ENCODE data around the gene TVP23B. TPM values are rescaled to one million over a fixed set of nuclear protein-coding genes. Genes with fewer than 3 reads are reported as not detected.
"Not testable (repeated sequence)": the region's sequence is repeated elsewhere in the genome, so short reads cannot be mapped to it uniquely, and the experiment has no call there.

Gene TVP23B
- polyA plus RNA-seq, 4 donors: 20.5 to 69.5 (median 26.4) TPM

- FAIRE-seq; H3K4me3 ChIP-seq (ENCODE audit: low read depth in 1 of 3, low read length in 3 of 3); H3K9me3 ChIP-seq (ENCODE audit: control insufficient read depth in 2 of 2, insufficient read depth in 1 of 2, low read depth in 1 of 2, low read length in 1 of 2); H3K27ac ChIP-seq (ENCODE audit: low read depth in 1 of 3, low read length in 2 of 3); H3K4me1 ChIP-seq (ENCODE audit: control insufficient read depth in 3 of 3, insufficient read depth in 2 of 3, low read depth in 1 of 3, low read length in 2 of 3); H3K27me3 ChIP-seq (ENCODE audit: control insufficient read depth in 3 of 3, insufficient read depth in 3 of 3, low read length in 3 of 3); DNase-seq; H3K36me3 ChIP-seq (ENCODE audit: control insufficient read depth in 3 of 3, insufficient read depth in 2 of 3, low read depth in 1 of 3, low read length in 3 of 3): not testable (repeated sequence)
- 80 to 92% (median 84%) methylated on average over 3 to 4 of the region's 4 CpGs for WGBS, 3 donors
Observed at GRCh38 chr17:18770572-18770971, 10.4 kb upstream of the TVP23B start.

DNA sequence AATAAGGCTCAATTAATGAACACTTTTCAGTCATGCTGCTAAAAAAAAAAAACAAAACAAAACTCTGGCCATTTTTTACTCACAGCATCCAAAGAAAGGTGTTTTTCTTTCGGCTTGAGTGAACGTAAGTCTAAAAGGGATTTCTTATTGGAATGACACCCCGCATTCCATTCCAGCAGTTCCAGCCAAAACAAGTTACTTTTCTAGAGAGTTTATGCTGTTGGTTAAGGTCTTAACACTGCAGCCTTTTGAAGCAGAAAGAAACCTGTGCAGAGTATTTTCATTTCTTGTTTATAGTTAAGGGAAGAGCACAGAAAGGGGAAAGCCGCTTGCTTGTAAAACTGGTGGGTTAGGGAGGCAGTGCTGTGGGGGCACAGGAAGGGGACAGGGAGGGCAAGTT, 9.9 kb upstream of the TVP23B start:
- not testable (repeated sequence) for H3K27ac ChIP-seq (ENCODE audit: low read depth in 1 of 3, low read length in 2 of 3); H3K9me3 ChIP-seq (ENCODE audit: control insufficient read depth in 2 of 2, insufficient read depth in 1 of 2, low read depth in 1 of 2, low read length in 1 of 2); H3K4me1 ChIP-seq (ENCODE audit: control insufficient read depth in 3 of 3, insufficient read depth in 2 of 3, low read depth in 1 of 3, low read length in 2 of 3); H3K27me3 ChIP-seq (ENCODE audit: control insufficient read depth in 3 of 3, insufficient read depth in 3 of 3, low read length in 3 of 3); H3K36me3 ChIP-seq (ENCODE audit: control insufficient read depth in 3 of 3, insufficient read depth in 2 of 3, low read depth in 1 of 3, low read length in 3 of 3); DNase-seq; FAIRE-seq; H3K4me3 ChIP-seq (ENCODE audit: low read depth in 1 of 3, low read length in 3 of 3)
- 73 to 88% (median 87%) methylated on average over 4 of the region's 4 CpGs for WGBS, 3 donors

DNA sequence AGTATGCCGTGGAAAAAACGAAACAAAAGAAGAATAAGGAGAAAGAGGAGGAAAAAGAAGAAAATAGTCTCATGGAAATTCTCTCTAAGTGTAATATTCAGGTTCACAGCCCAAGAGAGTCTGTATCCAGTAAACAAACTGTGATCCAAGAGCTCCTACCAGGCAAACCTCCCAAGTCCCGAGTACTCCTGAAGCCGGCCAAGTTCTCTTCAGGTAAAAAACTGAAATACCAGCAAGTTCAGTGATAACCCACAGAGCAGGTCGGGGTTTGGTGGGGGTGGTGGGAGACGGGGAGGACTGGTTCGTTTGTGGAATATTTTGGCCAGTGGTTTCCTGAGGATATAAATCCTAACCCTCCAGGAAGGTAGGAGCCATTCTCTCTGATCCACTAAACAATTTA, 8.5 kb upstream of the TVP23B start:
- H3K27me3 ChIP-seq (ENCODE audit: control insufficient read depth in 3 of 3, insufficient read depth in 3 of 3, low read length in 3 of 3): no peaks in the 10 kb centered on the region
- no peaks in the 10 kb centered on the region for H3K4me1 ChIP-seq (ENCODE audit: control insufficient read depth in 3 of 3, insufficient read depth in 2 of 3, low read depth in 1 of 3, low read length in 2 of 3)
- 82 to 89% (median 87%) methylated on average over 7 of the region's 7 CpGs for WGBS, 3 donors
- no peak overlapping the region for H3K27ac ChIP-seq (ENCODE audit: low read depth in 1 of 3, low read length in 2 of 3)
- DNase-seq (no peak), FAIRE-seq (no peak)
- H3K36me3 ChIP-seq (ENCODE audit: control insufficient read depth in 3 of 3, insufficient read depth in 2 of 3, low read depth in 1 of 3, low read length in 3 of 3): no peaks in the 10 kb centered on the region
- H3K4me3 ChIP-seq (ENCODE audit: low read depth in 1 of 3, low read length in 3 of 3): no peak overlapping the region
- H3K9me3 ChIP-seq (ENCODE audit: control insufficient read depth in 2 of 2, insufficient read depth in 1 of 2, low read depth in 1 of 2, low read length in 1 of 2): no peaks in the 10 kb centered on the region

- DNase-seq; H3K4me1 ChIP-seq (ENCODE audit: control insufficient read depth in 3 of 3, insufficient read depth in 2 of 3, low read depth in 1 of 3, low read length in 2 of 3); FAIRE-seq; H3K36me3 ChIP-seq (ENCODE audit: control insufficient read depth in 3 of 3, insufficient read depth in 2 of 3, low read depth in 1 of 3, low read length in 3 of 3); H3K27me3 ChIP-seq (ENCODE audit: control insufficient read depth in 3 of 3, insufficient read depth in 3 of 3, low read length in 3 of 3); H3K9me3 ChIP-seq (ENCODE audit: control insufficient read depth in 2 of 2, insufficient read depth in 1 of 2, low read depth in 1 of 2, low read length in 1 of 2): not testable (repeated sequence)
- 0 to 5% (median 0%) methylated on average over 2 of the region's 5 CpGs for WGBS, 3 donors
- Histone ChIP-seq H3K27ac (ENCODE audit: low read depth in 1 of 3, low read length in 2 of 3) (peak overlapping the region in 1 of 3 donors; percentile 79), H3K4me3 (ENCODE audit: low read depth in 1 of 3, low read length in 3 of 3) (peak overlapping the region in 2 of 3 donors; percentile 63 to 71)
Observed at GRCh38 chr17:18781805-18782204, 822 bp downstream of the TVP23B start.

DNA sequence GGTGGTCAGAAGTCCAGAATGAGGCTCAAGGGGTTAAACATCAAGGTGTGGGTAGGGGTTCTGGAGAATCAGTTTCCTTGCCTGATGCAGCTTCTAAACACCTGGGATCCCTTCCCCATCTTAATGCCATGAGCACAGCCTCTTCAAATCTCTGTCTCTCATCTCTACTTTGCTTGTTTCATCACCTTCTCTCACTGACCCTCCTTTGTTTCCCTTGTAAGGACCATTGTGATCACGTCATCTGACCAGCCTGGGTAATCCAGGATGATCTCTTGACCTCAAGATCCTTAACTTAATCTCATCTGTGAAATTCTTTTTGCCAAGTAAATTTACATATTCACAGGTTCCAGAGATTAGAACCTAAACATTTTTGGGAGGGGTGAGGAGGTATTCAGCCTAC, 5.0 kb downstream of the TVP23B start:
- H3K9me3 ChIP-seq (ENCODE audit: control insufficient read depth in 2 of 2, insufficient read depth in 1 of 2, low read depth in 1 of 2, low read length in 1 of 2); FAIRE-seq: not testable (repeated sequence)

DNA sequence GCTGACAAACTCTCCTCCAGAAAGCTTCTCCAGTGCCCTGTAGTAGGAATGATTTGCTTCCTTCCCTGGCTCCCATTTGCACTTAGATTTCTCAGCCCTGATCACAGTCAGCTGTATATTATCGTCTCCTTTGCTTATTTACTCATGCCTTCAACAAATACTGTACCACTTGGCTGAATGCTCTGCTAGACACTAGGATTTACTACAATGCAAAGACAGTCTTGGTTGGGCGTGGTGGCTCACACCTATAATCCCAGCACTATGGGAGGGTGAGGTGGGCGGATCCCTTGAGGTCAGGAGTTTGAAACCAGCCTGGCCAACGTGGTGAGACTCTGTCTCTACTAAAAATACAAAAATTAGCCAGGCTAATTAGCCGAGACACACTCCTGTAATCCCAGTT, 5.9 kb downstream of the TVP23B start:
- not testable (repeated sequence) for H3K36me3 ChIP-seq (ENCODE audit: control insufficient read depth in 3 of 3, insufficient read depth in 2 of 3, low read depth in 1 of 3, low read length in 3 of 3); H3K27ac ChIP-seq (ENCODE audit: low read depth in 1 of 3, low read length in 2 of 3); H3K4me3 ChIP-seq (ENCODE audit: low read depth in 1 of 3, low read length in 3 of 3); H3K4me1 ChIP-seq (ENCODE audit: control insufficient read depth in 3 of 3, insufficient read depth in 2 of 3, low read depth in 1 of 3, low read length in 2 of 3); DNase-seq; H3K9me3 ChIP-seq (ENCODE audit: control insufficient read depth in 2 of 2, insufficient read depth in 1 of 2, low read depth in 1 of 2, low read length in 1 of 2); H3K27me3 ChIP-seq (ENCODE audit: control insufficient read depth in 3 of 3, insufficient read depth in 3 of 3, low read length in 3 of 3); FAIRE-seq
- 64 to 77% (median 67%) methylated on average over 4 of the region's 5 CpGs for WGBS, 3 donors

More for the DNA sequence above, 5.0 kb downstream of the TVP23B start:
- H3K27me3 ChIP-seq (ENCODE audit: control insufficient read depth in 3 of 3, insufficient read depth in 3 of 3, low read length in 3 of 3); H3K4me1 ChIP-seq (ENCODE audit: control insufficient read depth in 3 of 3, insufficient read depth in 2 of 3, low read depth in 1 of 3, low read length in 2 of 3); DNase-seq; H3K4me3 ChIP-seq (ENCODE audit: low read depth in 1 of 3, low read length in 3 of 3); H3K36me3 ChIP-seq (ENCODE audit: control insufficient read depth in 3 of 3, insufficient read depth in 2 of 3, low read depth in 1 of 3, low read length in 3 of 3); H3K27ac ChIP-seq (ENCODE audit: low read depth in 1 of 3, low read length in 2 of 3): not testable (repeated sequence)
- 83 to 91% (median 84%) methylated on average over 1 of the region's 1 CpG for WGBS, 3 donors

GRCh38 chr17:18791402-18791801, 10.4 kb downstream of the TVP23B start:
- not testable (repeated sequence) for FAIRE-seq; H3K4me1 ChIP-seq (ENCODE audit: control insufficient read depth in 3 of 3, insufficient read depth in 2 of 3, low read depth in 1 of 3, low read length in 2 of 3); H3K9me3 ChIP-seq (ENCODE audit: control insufficient read depth in 2 of 2, insufficient read depth in 1 of 2, low read depth in 1 of 2, low read length in 1 of 2); H3K36me3 ChIP-seq (ENCODE audit: control insufficient read depth in 3 of 3, insufficient read depth in 2 of 3, low read depth in 1 of 3, low read length in 3 of 3); H3K27ac ChIP-seq (ENCODE audit: low read depth in 1 of 3, low read length in 2 of 3); H3K4me3 ChIP-seq (ENCODE audit: low read depth in 1 of 3, low read length in 3 of 3); DNase-seq; H3K27me3 ChIP-seq (ENCODE audit: control insufficient read depth in 3 of 3, insufficient read depth in 3 of 3, low read length in 3 of 3)
- WGBS, 3 donors: 20 to 38% methylated on average over 1 of the region's 1 CpG; no CpG with 5 or more reads in 1 of the 3 donors

DNA sequence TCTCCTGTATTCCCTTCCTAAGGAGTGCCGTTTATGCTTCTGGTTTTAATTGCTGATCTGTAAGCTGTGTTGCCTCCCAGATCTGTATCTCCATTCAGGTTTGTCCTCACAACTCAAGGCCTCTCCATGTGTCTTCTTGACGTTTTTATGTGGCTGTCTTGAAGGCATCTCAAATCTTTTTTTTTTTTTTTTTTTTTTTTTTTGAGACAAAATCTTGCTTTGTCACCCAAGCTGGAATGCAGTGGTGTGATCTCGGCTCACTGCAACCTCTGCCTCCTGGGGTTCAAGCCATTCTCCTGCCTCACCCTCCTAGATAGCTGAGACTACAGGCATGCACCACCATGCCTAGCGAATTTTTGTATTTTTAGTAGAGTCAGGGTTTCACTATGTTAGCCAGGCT, 13.9 kb downstream of the TVP23B start:
- FAIRE-seq; H3K4me3 ChIP-seq (ENCODE audit: low read depth in 1 of 3, low read length in 3 of 3); DNase-seq; H3K36me3 ChIP-seq (ENCODE audit: control insufficient read depth in 3 of 3, insufficient read depth in 2 of 3, low read depth in 1 of 3, low read length in 3 of 3); H3K27me3 ChIP-seq (ENCODE audit: control insufficient read depth in 3 of 3, insufficient read depth in 3 of 3, low read length in 3 of 3); H3K9me3 ChIP-seq (ENCODE audit: control insufficient read depth in 2 of 2, insufficient read depth in 1 of 2, low read depth in 1 of 2, low read length in 1 of 2); H3K27ac ChIP-seq (ENCODE audit: low read depth in 1 of 3, low read length in 2 of 3); H3K4me1 ChIP-seq (ENCODE audit: control insufficient read depth in 3 of 3, insufficient read depth in 2 of 3, low read depth in 1 of 3, low read length in 2 of 3): not testable (repeated sequence)
- WGBS, 3 donors: 70 to 86% (median 74%) methylated on average over 4 of the region's 4 CpGs

GRCh38 chr17:18796887-18797286, 15.9 kb downstream of the TVP23B start:
- not testable (repeated sequence) for H3K4me1 ChIP-seq (ENCODE audit: control insufficient read depth in 3 of 3, insufficient read depth in 2 of 3, low read depth in 1 of 3, low read length in 2 of 3); H3K4me3 ChIP-seq (ENCODE audit: low read depth in 1 of 3, low read length in 3 of 3); DNase-seq; H3K27me3 ChIP-seq (ENCODE audit: control insufficient read depth in 3 of 3, insufficient read depth in 3 of 3, low read length in 3 of 3); H3K27ac ChIP-seq (ENCODE audit: low read depth in 1 of 3, low read length in 2 of 3); H3K9me3 ChIP-seq (ENCODE audit: control insufficient read depth in 2 of 2, insufficient read depth in 1 of 2, low read depth in 1 of 2, low read length in 1 of 2); FAIRE-seq
- peaks cover 0 to 12% (median 0%) of the 10 kb centered on the region in 3 donors for H3K36me3 ChIP-seq (ENCODE audit: control insufficient read depth in 3 of 3, insufficient read depth in 2 of 3, low read depth in 1 of 3, low read length in 3 of 3)

All from small intestine (tissue), 7 donors.